HG03025 (cell line): ENCODE data around the gene MAML2.
"Not testable (repeated sequence)": the region's sequence is repeated elsewhere in the genome, so short reads cannot be mapped to it uniquely, and the experiment has no call there.

Source experiments
- ATAC-seq: cut with Tn5 transposase; IDR thresholded peaks from one replicate; pipeline ENCODE4 v1.9.1; 2021; ENCODE audit warnings: mild to moderate bottlenecking, moderate library complexity; ENCODE audit not compliant: unreplicated experiment, low FRiP score

Gene MAML2

GRCh38 chr11:96272529-96273222, 70.3 kb downstream of the MAML2 start:
- peak; percentile 50 for ATAC-seq

- no peak for ATAC-seq
Observed at GRCh38 chr11:96271777-96272176, 71.2 kb downstream of the MAML2 start.

GRCh38 chr11:96271352-96271751, 71.6 kb downstream of the MAML2 start:
- not testable (repeated sequence) for ATAC-seq

GRCh38 chr11:96268527-96268926, 74.5 kb downstream of the MAML2 start:
- not testable (repeated sequence) for ATAC-seq

GRCh38 chr11:96267496-96268032, 75.4 kb downstream of the MAML2 start:
- ATAC-seq: peak; percentile 94

- no peak for ATAC-seq
Observed at GRCh38 chr11:96267001-96267495, 75.9 kb downstream of the MAML2 start.

- ATAC-seq: no peak
Observed at GRCh38 chr11:96265972-96266371, 77.0 kb downstream of the MAML2 start.

GRCh38 chr11:96265220-96265737, 77.7 kb downstream of the MAML2 start:
- no peak for ATAC-seq

- ATAC-seq: no peak
Observed at GRCh38 chr11:96264364-96264763, 78.6 kb downstream of the MAML2 start.

GRCh38 chr11:96263238-96263763, 79.7 kb downstream of the MAML2 start:
- ATAC-seq: no peak

GRCh38 chr11:96260532-96260931, 82.5 kb downstream of the MAML2 start:
- no peak for ATAC-seq

GRCh38 chr11:96260067-96260511, 82.9 kb downstream of the MAML2 start:
- ATAC-seq: no peak

- no peak for ATAC-seq
Observed at GRCh38 chr11:96259134-96259830, 83.7 kb downstream of the MAML2 start.

- peak; percentile 80 for ATAC-seq
Observed at GRCh38 chr11:96257972-96258934, 84.7 kb downstream of the MAML2 start.

- ATAC-seq: no peak
Observed at GRCh38 chr11:96257036-96257435, 86.0 kb downstream of the MAML2 start.

- no peak for ATAC-seq
Observed at GRCh38 chr11:96256215-96257011, 86.6 kb downstream of the MAML2 start.

- ATAC-seq: no peak
Observed at GRCh38 chr11:96254854-96255253, 88.1 kb downstream of the MAML2 start.

- peak; percentile 62 for ATAC-seq
Observed at GRCh38 chr11:96254087-96254486, 88.9 kb downstream of the MAML2 start.
